Measurements from ENCODE around the gene MVK. TPM values are rescaled to one million over a fixed set of nuclear protein-coding genes. Genes with fewer than 3 reads are reported as not detected.

The MVK gene
- total RNA-seq, 1 donor from 2014 or later: 12.4 TPM

- H3K36me3 ChIP-seq (ENCODE audit: insufficient read depth, low read length): no peaks in the 10 kb centered on the region
- no peak for FAIRE-seq
- peaks cover 25% of the 10 kb centered on the region for H3K36me3 Mint-ChIP-seq (ENCODE audit: low read depth, unreplicated experiment)
- TF ChIP-seq EZH2 (IDR thresholded peaks at IDR 0.05; ENCODE audit: insufficient read depth, low read length) (no peak), CTCF (IDR thresholded peaks at IDR 0.05; ENCODE audit: insufficient read depth, low read depth, low read length) (no peak)
- no peaks in the 10 kb centered on the region for H3K4me1 Mint-ChIP-seq (ENCODE audit: low read depth, unreplicated experiment)
- no peaks in the 10 kb centered on the region for H3K4me1 ChIP-seq (ENCODE audit: insufficient read depth, low read length)
- H3K27me3 ChIP-seq (ENCODE audit: insufficient read depth, low read length): no peaks in the 10 kb centered on the region
- H3K27ac ChIP-seq (ENCODE audit: low read depth, low read length): no peak overlapping the region
- H4K20me1 ChIP-seq (ENCODE audit: insufficient read depth, low read length): no peaks in the 10 kb centered on the region
- H3K9me3 Mint-ChIP-seq (ENCODE audit: unreplicated experiment): no peaks in the 10 kb centered on the region
- no peaks in the 10 kb centered on the region for H3K9me3 ChIP-seq (ENCODE audit: insufficient read depth, low read depth, low read length)
- peaks cover 2% of the 10 kb centered on the region for H3K27me3 Mint-ChIP-seq (ENCODE audit: low read depth, unreplicated experiment)
- H3K79me2 ChIP-seq (ENCODE audit: insufficient read depth, low read length): no peaks in the 10 kb centered on the region
- no peak overlapping the region for H3K27ac Mint-ChIP-seq (ENCODE audit: unreplicated experiment)
- no peak overlapping the region for H3K4me3 ChIP-seq (ENCODE audit: insufficient read depth, low read depth, low read length)
- no peak for DNase-seq (ENCODE audit: low read depth)
- H2AFZ ChIP-seq (ENCODE audit: low read depth, low read length): no peak overlapping the region
- no peak overlapping the region for H3K4me3 Mint-ChIP-seq (ENCODE audit: unreplicated experiment)
- H3K4me2 ChIP-seq (ENCODE audit: low read length): no peak overlapping the region
- no peak overlapping the region for H3K9ac ChIP-seq (ENCODE audit: low read length)
These were observed 40.7 kb upstream of the MVK start for GRCh38 chr12:109532721-109533486.

GRCh38 chr12:109533487-109533740, 40.2 kb upstream of the MVK start:
- Histone ChIP-seq H3K4me2 (ENCODE audit: low read length) (no peak overlapping the region), H3K4me1 (ENCODE audit: insufficient read depth, low read length) (peaks cover 1% of the 10 kb centered on the region), H3K9ac (ENCODE audit: low read length) (no peak overlapping the region), H3K36me3 (ENCODE audit: insufficient read depth, low read length) (no peaks in the 10 kb centered on the region), H3K27me3 (ENCODE audit: insufficient read depth, low read length) (no peaks in the 10 kb centered on the region), H2AFZ (ENCODE audit: low read depth, low read length) (no peak overlapping the region), H4K20me1 (ENCODE audit: insufficient read depth, low read length) (no peaks in the 10 kb centered on the region), H3K27ac (ENCODE audit: low read depth, low read length) (no peak overlapping the region), H3K9me3 (ENCODE audit: insufficient read depth, low read depth, low read length) (no peaks in the 10 kb centered on the region), H3K4me3 (ENCODE audit: insufficient read depth, low read depth, low read length) (no peak overlapping the region), H3K79me2 (ENCODE audit: insufficient read depth, low read length) (no peaks in the 10 kb centered on the region)
- DNase-seq (ENCODE audit: low read depth): no peak
- H3K36me3 Mint-ChIP-seq (ENCODE audit: low read depth, unreplicated experiment): peaks cover 25% of the 10 kb centered on the region
- H3K4me3 Mint-ChIP-seq (ENCODE audit: unreplicated experiment): no peak overlapping the region
- no peaks in the 10 kb centered on the region for H3K9me3 Mint-ChIP-seq (ENCODE audit: unreplicated experiment)
- H3K4me1 Mint-ChIP-seq (ENCODE audit: low read depth, unreplicated experiment): no peaks in the 10 kb centered on the region
- peaks cover 2% of the 10 kb centered on the region for H3K27me3 Mint-ChIP-seq (ENCODE audit: low read depth, unreplicated experiment)
- FAIRE-seq: no peak
- TF ChIP-seq EZH2 (IDR thresholded peaks at IDR 0.05; ENCODE audit: insufficient read depth, low read length) (no peak), CTCF (IDR thresholded peaks at IDR 0.05; ENCODE audit: insufficient read depth, low read depth, low read length) (no peak)
- H3K27ac Mint-ChIP-seq (ENCODE audit: unreplicated experiment): no peak overlapping the region

GRCh38 chr12:109534456-109534855, 39.1 kb upstream of the MVK start:
- Histone ChIP-seq H3K27ac (ENCODE audit: low read depth, low read length) (no peak overlapping the region), H3K27me3 (ENCODE audit: insufficient read depth, low read length) (no peaks in the 10 kb centered on the region), H2AFZ (ENCODE audit: low read depth, low read length) (no peak overlapping the region), H3K79me2 (ENCODE audit: insufficient read depth, low read length) (no peaks in the 10 kb centered on the region), H3K9ac (ENCODE audit: low read length) (no peak overlapping the region), H3K4me1 (ENCODE audit: insufficient read depth, low read length) (peaks cover 12% of the 10 kb centered on the region), H3K36me3 (ENCODE audit: insufficient read depth, low read length) (no peaks in the 10 kb centered on the region), H4K20me1 (ENCODE audit: insufficient read depth, low read length) (no peaks in the 10 kb centered on the region), H3K4me2 (ENCODE audit: low read length) (no peak overlapping the region), H3K9me3 (ENCODE audit: insufficient read depth, low read depth, low read length) (no peaks in the 10 kb centered on the region), H3K4me3 (ENCODE audit: insufficient read depth, low read depth, low read length) (no peak overlapping the region)
- no peaks in the 10 kb centered on the region for H3K9me3 Mint-ChIP-seq (ENCODE audit: unreplicated experiment)
- H3K27me3 Mint-ChIP-seq (ENCODE audit: low read depth, unreplicated experiment): peaks cover 2% of the 10 kb centered on the region
- H3K36me3 Mint-ChIP-seq (ENCODE audit: low read depth, unreplicated experiment): peaks cover 25% of the 10 kb centered on the region
- H3K27ac Mint-ChIP-seq (ENCODE audit: unreplicated experiment): no peak overlapping the region
- DNase-seq (ENCODE audit: low read depth) (no peak), FAIRE-seq (no peak)
- no peak overlapping the region for H3K4me3 Mint-ChIP-seq (ENCODE audit: unreplicated experiment)
- H3K4me1 Mint-ChIP-seq (ENCODE audit: low read depth, unreplicated experiment): peaks cover 3% of the 10 kb centered on the region
- TF ChIP-seq EZH2 (IDR thresholded peaks at IDR 0.05; ENCODE audit: insufficient read depth, low read length) (no peak), CTCF (IDR thresholded peaks at IDR 0.05; ENCODE audit: insufficient read depth, low read depth, low read length) (no peak)

Measured in astrocyte (in vitro differentiated cells and primary cell).